ENCODE results near the gene OTOGL.

DNA sequence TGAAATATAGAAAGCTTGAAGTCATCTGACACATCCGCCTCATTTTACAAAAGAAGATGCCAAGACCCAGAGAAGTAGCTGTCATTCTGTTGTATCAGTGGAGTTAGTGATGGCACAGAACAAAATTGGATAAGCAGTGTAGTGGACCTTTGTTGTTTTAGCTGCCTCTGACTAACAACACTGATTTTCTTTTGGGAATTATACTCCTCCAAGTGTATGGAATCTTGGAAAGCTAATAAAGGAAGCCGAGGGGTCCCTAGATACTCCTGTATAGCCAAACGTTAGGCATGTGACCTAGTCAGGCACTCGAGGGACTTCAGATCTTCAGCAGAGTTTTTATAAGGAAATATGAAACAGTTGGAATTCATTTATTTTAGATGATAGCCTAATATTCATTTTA is 94.5 kb downstream of the OTOGL start:
- TF ChIP-seq, protein P1, sequence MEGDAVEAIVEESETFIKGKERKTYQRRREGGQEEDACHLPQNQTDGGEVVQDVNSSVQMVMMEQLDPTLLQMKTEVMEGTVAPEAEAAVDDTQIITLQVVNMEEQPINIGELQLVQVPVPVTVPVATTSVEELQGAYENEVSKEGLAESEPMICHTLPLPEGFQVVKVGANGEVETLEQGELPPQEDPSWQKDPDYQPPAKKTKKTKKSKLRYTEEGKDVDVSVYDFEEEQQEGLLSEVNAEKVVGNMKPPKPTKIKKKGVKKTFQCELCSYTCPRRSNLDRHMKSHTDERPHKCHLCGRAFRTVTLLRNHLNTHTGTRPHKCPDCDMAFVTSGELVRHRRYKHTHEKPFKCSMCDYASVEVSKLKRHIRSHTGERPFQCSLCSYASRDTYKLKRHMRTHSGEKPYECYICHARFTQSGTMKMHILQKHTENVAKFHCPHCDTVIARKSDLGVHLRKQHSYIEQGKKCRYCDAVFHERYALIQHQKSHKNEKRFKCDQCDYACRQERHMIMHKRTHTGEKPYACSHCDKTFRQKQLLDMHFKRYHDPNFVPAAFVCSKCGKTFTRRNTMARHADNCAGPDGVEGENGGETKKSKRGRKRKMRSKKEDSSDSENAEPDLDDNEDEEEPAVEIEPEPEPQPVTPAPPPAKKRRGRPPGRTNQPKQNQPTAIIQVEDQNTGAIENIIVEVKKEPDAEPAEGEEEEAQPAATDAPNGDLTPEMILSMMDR (IDR thresholded peaks at IDR 0.05; ENCODE audit: insufficient read depth, low read length): no peak
- TF ChIP-seq, protein P2, sequence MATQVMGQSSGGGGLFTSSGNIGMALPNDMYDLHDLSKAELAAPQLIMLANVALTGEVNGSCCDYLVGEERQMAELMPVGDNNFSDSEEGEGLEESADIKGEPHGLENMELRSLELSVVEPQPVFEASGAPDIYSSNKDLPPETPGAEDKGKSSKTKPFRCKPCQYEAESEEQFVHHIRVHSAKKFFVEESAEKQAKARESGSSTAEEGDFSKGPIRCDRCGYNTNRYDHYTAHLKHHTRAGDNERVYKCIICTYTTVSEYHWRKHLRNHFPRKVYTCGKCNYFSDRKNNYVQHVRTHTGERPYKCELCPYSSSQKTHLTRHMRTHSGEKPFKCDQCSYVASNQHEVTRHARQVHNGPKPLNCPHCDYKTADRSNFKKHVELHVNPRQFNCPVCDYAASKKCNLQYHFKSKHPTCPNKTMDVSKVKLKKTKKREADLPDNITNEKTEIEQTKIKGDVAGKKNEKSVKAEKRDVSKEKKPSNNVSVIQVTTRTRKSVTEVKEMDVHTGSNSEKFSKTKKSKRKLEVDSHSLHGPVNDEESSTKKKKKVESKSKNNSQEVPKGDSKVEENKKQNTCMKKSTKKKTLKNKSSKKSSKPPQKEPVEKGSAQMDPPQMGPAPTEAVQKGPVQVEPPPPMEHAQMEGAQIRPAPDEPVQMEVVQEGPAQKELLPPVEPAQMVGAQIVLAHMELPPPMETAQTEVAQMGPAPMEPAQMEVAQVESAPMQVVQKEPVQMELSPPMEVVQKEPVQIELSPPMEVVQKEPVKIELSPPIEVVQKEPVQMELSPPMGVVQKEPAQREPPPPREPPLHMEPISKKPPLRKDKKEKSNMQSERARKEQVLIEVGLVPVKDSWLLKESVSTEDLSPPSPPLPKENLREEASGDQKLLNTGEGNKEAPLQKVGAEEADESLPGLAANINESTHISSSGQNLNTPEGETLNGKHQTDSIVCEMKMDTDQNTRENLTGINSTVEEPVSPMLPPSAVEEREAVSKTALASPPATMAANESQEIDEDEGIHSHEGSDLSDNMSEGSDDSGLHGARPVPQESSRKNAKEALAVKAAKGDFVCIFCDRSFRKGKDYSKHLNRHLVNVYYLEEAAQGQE (IDR thresholded peaks at IDR 0.05; ENCODE audit: insufficient replicate concordance, low read depth): no peak
- no peak for TF ChIP-seq POLR2AphosphoS5 (IDR thresholded peaks at IDR 0.05; ENCODE audit: low read depth)
